Activated CD8-positive, alpha-beta memory T cell treated with anti-CD3 and anti-CD28 coated beads for 48 hours (primary cell): ENCODE results near the gene CUX1.

ENCODE experiments used
- DNase-seq, 3 experiments: peaks; one replicate each; pipeline ENCODE4 v3.0.0-alpha.2; 2020; ENCODE audit warnings: low read depth in 2 of 3, low spot score in 2 of 3

The CUX1 gene

DNA sequence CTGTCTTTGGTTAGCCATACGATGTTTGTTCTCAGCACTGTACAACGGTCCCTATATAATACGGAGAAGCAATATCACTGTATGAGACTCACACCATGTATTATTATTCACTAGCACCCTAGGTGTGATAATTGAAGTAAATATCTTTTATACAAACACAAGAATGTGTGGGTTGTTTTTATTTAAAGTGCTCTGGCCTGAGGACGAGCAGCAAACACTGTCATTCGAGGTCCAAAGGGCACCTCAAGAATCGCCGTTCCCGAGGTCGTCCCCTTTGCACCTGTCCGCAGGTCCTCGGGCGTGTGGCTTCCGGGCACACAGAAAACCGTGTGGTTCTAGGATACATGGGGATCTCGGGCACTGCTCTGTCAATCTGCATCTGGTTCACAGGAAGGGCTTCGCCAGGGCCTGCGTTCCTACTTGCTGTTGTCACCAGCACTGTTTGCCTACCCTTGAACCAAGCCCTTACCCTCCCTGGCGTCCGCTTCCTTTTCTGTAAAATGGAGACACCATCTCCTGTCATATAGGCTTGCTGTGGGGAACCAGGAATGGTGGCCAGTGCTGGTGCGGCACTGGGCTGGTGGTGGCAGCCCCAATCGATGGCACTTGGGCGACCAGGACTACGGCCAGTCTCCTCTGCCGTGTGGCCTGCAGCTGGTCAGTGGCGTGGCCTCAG is 440.8 kb downstream of the CUX1 start:
- no peak for DNase-seq

DNA sequence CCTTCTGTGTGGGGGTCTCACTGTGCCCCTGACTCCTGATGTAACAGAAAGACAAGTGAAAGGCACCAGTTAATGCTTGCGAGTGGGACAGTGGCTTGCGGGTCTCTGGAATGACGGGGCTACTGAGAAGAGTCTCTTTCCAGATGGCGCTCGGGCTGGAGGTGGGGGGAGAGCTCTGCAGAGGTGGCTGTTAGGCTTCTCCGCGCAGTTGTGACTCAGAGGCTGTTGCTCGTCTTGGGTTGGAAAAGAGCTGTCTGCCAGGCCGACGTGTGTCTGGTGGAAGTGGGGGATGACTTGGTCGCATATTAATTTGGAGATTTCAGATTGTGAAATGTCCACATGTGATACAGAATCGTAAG is 441.3 kb downstream of the CUX1 start:
- no peak for DNase-seq

DNA sequence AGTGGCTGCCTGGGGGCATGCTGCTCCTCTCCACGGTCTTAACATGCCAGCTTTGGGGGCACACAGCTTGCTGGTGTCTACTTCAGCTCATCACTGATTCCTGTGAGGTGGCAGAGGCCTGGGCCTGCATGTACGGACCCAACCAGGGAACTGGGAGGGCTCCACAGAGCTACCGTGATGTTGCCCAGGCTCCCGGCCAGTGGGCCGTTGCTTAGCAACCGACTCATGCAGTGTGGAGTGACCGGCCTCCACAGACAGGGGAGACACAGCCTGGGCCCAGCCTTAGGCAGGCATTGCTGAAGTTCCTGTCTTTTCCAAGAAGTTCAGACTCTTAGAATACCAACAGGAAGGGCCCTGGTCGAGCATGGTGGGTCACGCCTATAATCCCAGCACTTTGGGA is 443.4 kb downstream of the CUX1 start:
- no peak for DNase-seq

DNA sequence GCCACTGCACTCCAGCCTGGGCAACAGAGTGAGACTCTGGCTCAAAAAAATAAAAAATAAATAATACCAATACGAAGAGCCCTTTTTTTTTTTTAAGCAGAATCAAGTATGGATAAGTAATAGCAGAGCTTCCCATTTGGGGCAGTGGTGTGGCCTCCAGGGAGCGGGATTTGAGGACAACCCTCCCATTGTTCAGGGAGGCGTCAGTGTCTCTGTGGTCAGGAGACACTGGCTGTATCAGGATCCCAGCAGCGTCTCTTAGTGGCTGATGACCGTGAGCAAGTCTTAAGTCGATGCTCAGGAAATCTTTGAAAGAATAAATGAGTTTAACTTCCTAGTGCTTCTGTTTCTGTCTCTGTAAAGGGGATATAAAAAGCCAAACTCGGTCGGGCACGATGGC is 444.0 kb downstream of the CUX1 start:
- no peak for DNase-seq

DNA sequence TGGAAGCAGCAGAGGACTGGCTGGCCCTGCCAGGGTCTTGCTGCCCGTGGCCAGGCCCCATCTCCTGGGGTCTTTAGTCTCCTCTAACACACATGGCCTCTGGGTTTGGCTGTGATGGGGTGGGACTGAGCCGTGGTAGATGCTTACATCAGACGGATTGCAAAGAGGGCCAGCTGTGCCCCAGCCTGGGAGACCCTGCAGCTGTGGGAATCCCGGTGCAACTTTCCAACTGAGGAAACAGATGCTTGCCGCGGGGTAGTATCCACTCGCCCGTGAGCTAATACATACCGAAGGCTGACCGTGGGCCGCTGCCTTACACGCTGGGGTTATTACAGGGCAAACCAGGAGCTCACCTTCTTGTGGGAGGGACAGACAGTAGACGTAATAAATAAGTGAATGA is 445.1 kb downstream of the CUX1 start:
- DNase-seq: no peak

DNA sequence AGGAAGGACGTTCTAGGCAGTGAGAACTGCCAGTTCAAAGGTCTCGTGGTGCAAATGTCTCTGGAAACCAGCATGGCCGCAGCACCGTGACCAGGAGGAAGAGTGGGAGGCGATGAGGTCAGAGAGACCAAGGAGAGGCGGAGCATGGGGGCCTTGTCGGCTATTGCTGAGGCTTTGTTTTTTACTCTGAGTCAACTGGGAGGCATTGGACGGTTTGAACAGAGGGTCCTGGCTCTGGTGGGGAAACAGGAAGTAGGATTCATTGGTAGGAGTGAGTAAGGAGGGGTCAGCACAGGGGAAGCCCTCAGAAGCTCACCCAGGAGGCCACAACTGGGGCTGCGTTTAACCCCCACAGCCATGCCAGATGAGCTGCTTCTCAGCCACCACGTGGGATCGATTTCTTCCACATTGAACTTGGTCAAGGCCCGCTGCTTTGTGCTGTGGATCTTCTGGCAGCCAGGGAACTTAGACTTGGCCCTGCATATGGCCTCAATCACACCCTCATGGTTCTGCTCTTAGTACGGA is 447.0 kb downstream of the CUX1 start:
- no peak for DNase-seq

DNA sequence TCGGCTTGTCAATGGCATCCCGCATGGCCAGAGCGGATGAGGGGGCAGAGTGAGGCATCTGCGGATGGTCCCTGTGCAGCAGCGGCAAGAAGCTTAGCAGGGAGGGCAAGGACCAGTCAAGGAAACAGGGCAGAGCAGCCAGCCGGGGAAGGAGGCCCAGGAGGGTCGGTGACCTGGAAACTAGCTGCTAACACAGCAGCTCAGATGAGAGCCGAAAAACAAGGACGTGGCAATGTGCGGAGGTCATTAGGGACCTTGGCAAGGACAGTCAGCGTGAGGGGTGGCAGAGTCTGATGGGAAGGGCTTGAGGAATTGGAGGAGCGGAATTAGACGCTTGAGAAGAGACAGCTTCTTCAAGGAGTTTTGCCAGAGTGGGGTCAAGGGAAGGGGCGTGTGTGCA is 449.1 kb downstream of the CUX1 start:
- no peak for DNase-seq

DNA sequence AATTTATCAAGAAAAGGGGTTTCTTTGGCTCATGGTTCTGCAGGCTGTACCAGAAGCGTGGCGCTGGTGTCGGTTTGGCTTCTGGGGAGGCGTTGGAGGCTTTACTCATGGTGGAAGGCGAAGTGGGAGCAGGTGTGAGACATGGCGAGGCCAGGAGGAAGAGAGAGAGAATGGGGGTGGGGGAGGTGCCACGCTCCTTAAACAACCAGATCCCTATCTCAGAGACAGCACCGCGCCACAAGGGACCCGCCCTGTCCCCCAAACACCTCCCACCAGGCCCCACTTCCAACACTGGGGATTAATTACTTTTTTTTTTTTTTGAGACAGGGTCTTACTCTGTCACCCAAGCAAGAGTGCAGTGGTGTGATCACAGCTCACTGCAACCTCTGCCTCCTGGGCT is 451.2 kb downstream of the CUX1 start:
- DNase-seq: no peak

DNA sequence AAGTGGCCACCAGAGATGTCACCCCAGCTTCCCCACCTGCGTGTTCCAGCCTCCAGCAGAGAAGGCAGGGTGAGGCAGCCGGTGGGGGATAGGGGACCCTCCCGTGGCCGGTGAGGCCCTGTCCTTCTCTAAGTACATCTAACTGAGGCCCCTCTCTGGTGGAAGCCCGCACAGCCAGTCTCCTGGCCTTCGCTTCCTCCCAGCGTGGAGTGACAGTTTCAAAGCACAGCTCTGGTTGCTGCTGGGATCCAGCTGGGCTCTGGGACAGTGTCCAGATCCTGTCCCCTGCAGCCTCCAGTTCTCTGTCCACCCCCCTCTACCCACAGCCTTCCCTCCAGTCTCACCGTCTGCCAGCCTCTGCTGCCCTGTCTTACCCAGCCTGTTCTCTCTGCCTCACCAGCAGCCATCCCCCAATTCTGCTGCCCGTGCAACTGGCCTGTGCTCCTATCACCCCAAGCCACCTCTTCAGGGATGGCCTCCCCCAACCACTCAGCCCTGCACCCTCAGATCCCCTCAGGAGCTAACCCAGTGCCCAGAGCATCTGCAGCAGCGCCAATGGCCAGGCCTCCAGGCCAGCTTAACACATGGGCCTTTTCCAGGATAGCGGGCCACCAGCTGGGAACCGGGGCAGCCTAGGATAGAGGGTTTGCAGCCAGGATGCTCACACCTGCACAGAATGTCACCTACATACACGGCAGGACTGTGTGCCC is 452.9 kb downstream of the CUX1 start:
- no peak for DNase-seq

DNA sequence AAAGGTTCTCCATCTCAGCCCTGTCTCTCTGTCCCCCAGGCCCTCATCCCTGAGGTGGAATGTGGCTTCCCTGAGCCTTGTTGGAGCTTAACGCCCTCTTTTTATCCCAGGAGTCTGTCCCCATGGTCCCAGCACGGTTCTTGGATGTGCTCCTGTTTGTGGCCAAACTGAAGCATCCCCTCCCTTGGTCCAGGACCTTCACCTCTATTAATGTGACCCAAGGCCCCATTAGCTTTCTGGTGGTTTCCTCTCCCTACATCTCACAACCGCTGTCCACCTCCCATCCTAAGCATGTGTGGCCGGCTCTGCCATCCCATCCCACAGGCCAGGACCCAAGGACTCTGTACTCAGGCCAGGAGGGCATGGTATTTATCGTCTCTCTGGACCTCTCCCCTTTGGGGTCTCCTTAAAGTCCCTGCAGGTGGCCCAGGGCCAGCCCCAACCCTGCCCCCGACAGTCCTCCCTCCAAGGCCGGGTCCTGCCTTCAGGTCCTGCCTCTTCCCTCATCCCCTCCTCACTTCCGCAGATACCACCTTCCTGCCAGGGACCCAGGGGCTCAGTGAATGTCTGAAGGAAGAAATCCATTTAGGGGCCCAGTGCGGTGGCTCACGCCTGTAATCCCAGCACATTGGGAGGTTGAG is 453.9 kb downstream of the CUX1 start:
- DNase-seq: no peak

DNA sequence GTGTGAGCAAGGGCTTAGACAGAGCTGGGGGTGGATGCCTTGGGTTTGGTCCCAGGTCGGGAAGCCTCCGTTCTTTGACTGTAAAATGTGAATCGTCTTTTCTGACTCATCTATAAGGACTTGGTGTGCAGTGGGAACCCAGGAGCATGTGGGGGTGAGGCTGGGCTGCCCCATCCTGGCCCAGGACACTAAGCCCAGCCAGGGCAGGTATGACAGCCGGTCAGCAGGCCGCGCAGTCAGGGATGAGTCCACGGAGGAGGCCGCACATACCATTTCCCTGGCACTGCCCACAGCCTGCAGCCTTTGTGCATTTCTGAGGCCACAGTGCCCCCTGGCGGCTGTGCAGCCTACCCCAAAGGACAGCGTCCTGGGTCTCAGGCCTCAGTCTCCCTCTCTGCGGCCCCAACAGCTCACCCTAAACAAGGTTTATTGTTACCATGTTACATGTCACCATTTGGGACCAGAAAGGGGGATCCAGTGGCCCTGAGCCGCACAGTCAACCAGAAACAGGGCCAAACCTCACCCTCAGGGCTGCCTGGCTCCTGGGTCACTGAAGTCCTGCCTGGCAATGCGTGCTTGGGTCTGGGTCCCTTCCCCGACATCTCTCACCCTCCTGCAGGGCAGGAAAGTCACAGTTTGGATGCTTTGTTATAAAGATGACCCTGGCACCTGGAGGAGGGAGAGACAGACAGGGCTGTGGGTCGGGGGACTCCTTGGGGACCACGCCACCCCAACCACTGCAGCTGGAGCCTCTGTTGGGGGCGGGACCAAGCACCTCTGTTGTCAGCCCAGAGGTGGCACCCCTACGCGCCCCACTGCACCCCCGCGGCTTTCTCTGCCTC is 454.9 kb downstream of the CUX1 start:
- DNase-seq: peak in 2 of 3 experiments; percentile 63 to 64

DNA sequence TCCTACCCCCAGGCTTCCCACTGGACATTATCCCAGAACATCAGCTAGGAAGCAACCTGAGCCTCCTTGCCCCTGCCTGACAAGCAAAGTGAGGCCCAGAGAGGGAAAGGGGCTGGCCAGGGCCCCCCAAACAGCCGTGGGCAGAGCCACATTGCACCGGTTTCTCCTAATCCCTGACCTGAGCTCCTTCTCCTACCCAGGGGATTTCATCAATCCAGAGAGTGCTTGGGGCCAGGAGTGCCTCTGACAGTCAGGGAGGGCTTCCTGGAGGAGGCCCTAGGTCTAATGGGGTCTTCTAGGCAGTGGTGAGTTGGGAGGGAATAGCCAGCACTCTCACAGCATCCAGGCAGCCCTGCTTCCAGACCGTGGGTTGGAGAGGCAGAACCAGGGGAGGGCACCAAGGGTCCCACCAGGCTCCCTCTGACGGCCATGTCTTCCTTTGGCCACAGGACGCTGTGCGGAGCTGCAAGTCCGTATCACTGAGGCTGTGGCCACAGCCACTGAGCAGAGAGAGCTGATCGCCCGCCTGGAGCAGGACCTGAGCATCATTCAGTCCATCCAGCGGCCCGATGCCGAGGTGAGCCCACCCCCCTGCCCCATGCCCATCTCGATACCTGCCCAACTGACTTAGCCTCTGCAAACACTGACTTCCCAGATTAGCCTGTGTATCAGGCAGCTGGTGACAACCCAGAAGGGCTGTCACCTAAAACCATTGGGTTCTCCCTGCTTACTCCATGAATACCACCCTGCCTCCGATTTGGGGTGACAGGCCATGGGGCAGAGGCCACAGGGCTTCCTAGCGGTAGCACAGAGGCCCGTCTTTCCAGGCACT is 455.7 kb downstream of the CUX1 start:
- DNase-seq: no peak

DNA sequence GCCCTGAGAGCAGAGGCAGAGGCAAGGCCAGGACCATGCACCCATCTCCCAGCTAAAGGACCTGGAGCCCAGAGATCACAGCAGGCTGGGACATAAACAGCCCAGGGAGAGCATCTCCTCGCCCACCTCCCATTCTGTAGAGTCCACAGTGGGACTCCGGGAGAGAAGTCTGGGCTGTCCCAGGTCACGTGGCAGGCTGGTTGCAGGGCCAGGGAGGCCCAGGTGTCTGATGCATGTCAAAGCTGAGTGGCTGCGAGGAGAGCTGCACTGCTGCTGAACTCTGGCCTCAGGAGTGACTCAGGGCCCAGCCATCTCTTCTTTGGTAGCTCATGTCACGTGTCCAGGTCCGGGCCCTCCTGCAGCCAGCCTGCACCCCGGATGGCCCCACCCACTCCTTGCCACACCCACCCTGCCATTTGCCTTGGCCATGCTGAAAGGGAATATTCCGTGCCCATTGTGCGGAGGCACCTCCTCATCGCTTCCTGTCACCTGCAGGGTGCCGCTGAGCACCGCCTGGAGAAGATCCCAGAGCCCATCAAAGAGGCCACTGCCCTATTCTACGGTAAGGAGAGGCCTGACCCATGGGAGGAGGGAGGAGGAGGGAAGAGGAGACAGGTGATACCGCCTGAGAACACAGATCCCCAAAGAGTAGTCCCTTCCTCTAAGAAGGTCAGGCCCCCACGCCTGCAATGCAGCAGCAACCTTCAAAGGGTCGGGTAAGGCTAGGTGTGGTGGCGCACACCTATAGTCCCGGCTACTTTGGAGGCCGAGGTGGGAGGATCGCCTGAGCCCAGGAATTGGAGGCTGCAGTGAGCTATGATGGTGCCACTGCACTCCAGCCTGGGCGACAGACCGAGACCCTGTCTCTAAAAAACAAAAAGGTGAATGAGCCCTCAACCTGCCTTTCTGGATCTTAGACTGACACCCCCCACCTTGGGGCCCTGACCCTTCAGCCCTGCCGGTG is 456.6 kb downstream of the CUX1 start:
- no peak for DNase-seq

DNA sequence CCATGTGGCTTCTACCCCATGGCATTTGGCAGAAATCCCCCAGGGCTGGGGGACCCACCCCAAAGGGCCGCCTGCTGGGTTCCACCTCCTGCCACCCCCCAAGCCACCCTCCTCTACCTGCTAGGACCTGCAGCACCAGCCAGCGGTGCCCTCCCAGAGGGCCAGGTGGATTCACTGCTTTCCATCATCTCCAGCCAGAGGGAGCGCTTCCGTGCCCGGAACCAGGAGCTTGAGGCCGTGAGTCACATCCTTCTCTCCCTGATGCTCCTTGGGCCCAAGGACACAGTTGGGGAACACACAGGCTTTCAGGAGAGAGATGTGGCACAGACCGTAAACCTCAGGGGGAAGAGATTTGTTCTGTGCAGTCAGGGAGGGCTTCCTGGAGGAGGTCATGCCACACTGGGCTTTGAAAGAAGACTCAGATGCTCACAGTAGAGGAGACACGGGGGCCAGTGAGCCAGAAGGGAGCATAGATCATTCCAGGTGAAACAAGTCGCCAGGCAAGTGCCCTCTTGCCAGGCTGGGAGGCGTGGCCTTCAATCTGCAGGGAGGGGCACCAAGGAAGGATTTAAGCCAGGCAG is 457.8 kb downstream of the CUX1 start:
- no peak for DNase-seq

DNA sequence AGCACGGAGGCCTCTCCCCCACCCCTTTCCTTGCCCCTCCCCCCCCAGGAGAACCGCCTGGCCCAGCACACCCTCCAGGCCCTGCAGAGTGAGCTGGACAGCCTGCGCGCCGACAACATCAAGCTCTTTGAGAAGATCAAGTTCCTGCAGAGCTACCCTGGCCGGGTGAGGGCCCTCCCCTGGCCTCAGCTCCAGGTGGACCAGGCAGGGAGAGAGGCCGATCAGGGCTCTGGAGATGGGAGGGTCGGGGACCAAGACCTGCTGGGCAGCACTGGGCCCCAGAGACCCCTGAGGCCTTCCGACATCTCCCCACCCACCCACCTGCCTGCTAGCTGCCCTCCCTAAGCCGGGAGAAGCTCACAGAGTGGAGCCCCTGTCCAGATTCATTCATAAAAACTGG is 460.5 kb downstream of the CUX1 start:
- DNase-seq: no peak

DNA sequence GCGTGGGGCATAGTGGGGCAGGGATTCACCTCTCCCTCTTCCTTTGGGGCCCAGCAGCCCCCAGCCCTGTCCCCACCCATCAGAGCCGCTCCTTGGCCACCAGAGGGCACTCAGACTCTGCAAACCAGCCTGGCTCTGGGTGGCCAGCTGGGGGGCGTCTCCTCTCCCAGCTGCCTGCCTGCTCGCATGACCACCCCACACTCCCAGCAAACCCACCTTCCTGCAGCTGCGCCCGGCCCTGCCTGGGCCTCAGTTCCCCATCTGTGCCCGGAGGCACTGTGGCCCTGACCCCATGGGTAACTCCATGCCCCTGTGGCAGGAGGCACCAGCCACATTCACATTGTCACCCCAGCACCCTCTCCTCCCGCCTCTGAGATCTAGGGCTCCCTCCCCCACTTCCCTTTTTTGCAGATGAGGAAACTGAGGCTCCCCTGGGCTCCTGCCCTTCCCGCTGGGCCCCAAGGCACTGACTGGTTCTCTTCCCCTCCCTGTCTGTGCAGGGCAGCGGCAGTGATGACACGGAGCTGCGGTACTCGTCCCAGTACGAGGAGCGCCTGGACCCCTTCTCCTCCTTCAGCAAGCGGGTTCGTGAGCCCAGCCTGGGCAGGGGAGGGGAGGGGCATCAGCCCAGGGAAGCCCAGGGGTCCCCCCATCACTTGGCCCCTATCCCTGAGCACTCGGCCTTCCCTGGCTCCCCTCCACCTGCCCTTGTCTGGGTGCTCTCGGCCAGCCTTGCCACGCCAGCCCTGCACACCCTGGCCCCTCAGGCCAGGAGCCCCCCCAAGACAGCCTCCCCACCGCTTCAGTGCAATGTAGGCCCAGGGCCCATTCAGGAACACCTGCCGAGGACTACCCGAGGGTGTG is 462.3 kb downstream of the CUX1 start:
- DNase-seq: peak in 1 of 3 experiments; percentile 34

DNA sequence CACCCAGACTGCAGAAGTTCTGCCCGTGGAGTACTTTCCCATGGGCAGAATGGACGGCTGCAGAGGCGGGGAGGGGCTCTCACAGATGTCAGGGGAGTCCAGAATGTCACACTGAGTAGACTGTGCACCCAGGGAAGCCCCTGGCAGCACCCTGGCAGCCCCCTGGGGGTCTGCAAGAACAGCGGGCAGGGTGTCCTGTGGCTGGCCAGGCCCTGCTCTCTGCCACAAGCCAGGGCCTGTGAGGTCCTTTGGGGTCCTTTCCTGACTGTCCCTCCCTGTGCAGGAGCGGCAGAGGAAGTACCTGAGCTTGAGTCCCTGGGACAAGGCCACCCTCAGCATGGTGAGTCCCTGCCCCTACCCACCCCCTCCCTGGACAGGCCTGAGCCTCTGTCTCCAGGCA is 463.1 kb downstream of the CUX1 start:
- DNase-seq: no peak

DNA sequence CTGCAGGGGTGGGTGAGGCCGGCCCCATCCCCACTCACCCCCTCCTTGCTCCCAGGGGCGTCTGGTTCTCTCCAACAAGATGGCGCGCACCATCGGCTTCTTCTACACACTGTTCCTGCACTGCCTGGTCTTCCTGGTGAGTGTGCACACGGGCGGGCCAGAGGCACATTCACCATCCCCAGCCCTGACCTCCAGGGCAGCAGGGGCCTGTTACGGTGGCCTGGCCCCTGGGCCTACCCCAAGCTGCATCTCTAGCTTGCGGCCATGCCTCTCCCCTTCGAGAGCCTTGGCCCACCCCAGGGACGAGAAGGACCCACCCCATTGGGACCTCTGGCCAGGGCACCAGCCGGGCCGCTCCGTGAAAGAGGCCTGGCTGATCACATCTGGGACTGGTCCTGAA is 464.4 kb downstream of the CUX1 start:
- DNase-seq: no peak
